ENCODE results near the gene TINAGL1.

Gene TINAGL1

GRCh38 chr1:31598980-31599379, 22.7 kb downstream of the TINAGL1 start:
- TF ChIP-seq CTCF (conservative IDR thresholded peaks at IDR 0.05; ENCODE audit: low read depth, low read length): no peak
- DNase-seq (ENCODE audit: low read depth): no peak
- H3K4me3 ChIP-seq (ENCODE audit: low read depth, low read length): no peak overlapping the region

GRCh38 chr1:31600641-31601040, 24.3 kb downstream of the TINAGL1 start:
- no peak for TF ChIP-seq CTCF (conservative IDR thresholded peaks at IDR 0.05; ENCODE audit: low read depth, low read length)
- no peak overlapping the region for H3K4me3 ChIP-seq (ENCODE audit: low read depth, low read length)
- DNase-seq (ENCODE audit: low read depth): no peak

- no peak for DNase-seq (ENCODE audit: low read depth)
- H3K4me3 ChIP-seq (ENCODE audit: low read depth, low read length): no peak overlapping the region
- no peak for TF ChIP-seq CTCF (conservative IDR thresholded peaks at IDR 0.05; ENCODE audit: low read depth, low read length)
Measured at GRCh38 chr1:31602081-31602480, 25.8 kb downstream of the TINAGL1 start.

GRCh38 chr1:31605908-31606427, 29.7 kb downstream of the TINAGL1 start:
- TF ChIP-seq CTCF (conservative IDR thresholded peaks at IDR 0.05; ENCODE audit: low read depth, low read length): no peak
- DNase-seq (ENCODE audit: low read depth): peak; percentile 61
- no peak overlapping the region for H3K4me3 ChIP-seq (ENCODE audit: low read depth, low read length)

- no peak for TF ChIP-seq CTCF (conservative IDR thresholded peaks at IDR 0.05; ENCODE audit: low read depth, low read length)
- no peak overlapping the region for H3K4me3 ChIP-seq (ENCODE audit: low read depth, low read length)
- no peak for DNase-seq (ENCODE audit: low read depth)
Measured at GRCh38 chr1:31607360-31607759, 31.0 kb downstream of the TINAGL1 start.

- TF ChIP-seq CTCF (conservative IDR thresholded peaks at IDR 0.05; ENCODE audit: low read depth, low read length): no peak
- H3K4me3 ChIP-seq (ENCODE audit: low read depth, low read length): no peak overlapping the region
- DNase-seq (ENCODE audit: low read depth): no peak
Measured at GRCh38 chr1:31609514-31610118, 33.3 kb downstream of the TINAGL1 start.

GRCh38 chr1:31614414-31615005, 38.2 kb downstream of the TINAGL1 start:
- no peak for TF ChIP-seq CTCF (conservative IDR thresholded peaks at IDR 0.05; ENCODE audit: low read depth, low read length)
- no peak for DNase-seq (ENCODE audit: low read depth)
- H3K4me3 ChIP-seq (ENCODE audit: low read depth, low read length): no peak overlapping the region
